ENCODE measurements around the gene GDPGP1.
"Not testable (repeated sequence)": the region's sequence is repeated elsewhere in the genome, so short reads cannot be mapped to it uniquely, and the experiment has no call there.

Gene GDPGP1

GRCh38 chr15:90234096-90234988 is at the start of gene GDPGP1:
Gene GDPGP1, plus strand, starts transcription at chr15:90234209. Its CDS starts 6,700 bp downstream, at chr15:90240909.
- DNase-seq = peak; percentile 13

GRCh38 chr15:90184786-90185704 is 49.0 kb upstream of the GDPGP1 start:
- DNase-seq = peak; percentile 57

GRCh38 chr15:90187257-90187868 is 46.6 kb upstream of the GDPGP1 start:
- DNase-seq = no peak

- DNase-seq = not testable (repeated sequence)
These were observed 45.9 kb upstream of the GDPGP1 start for GRCh38 chr15:90188065-90188464.

GRCh38 chr15:90188914-90189748 is 44.9 kb upstream of the GDPGP1 start:
- no peak for DNase-seq

- DNase-seq = no peak
These were observed 44.1 kb upstream of the GDPGP1 start for GRCh38 chr15:90189781-90190467.

GRCh38 chr15:90190606-90191343 is 43.2 kb upstream of the GDPGP1 start:
- no peak for DNase-seq

GRCh38 chr15:90191344-90191687 is 42.7 kb upstream of the GDPGP1 start:
- no peak for DNase-seq

- peak; percentile 38 for DNase-seq
These were observed 42.1 kb upstream of the GDPGP1 start for GRCh38 chr15:90191794-90192509.

GRCh38 chr15:90192961-90193786 is 40.8 kb upstream of the GDPGP1 start:
- no peak for DNase-seq

- DNase-seq = no peak
These were observed 39.4 kb upstream of the GDPGP1 start for GRCh38 chr15:90194655-90195054.

- DNase-seq = no peak
These were observed 33.4 kb upstream of the GDPGP1 start for GRCh38 chr15:90200534-90201129.

- peak; percentile 68 for DNase-seq
These were observed 32.7 kb upstream of the GDPGP1 start, which contains the start of gene SEMA4B for GRCh38 chr15:90201130-90201943. Gene SEMA4B, plus strand, starts transcription at chr15:90201330. Its CDS starts 249 bp downstream, at chr15:90201579.

GRCh38 chr15:90201944-90202375 is 32.0 kb upstream of the GDPGP1 start:
- DNase-seq = peak; percentile 17

GRCh38 chr15:90202929-90203328 is 31.1 kb upstream of the GDPGP1 start:
- DNase-seq = no peak

- DNase-seq = no peak
These were observed 30.5 kb upstream of the GDPGP1 start for GRCh38 chr15:90203473-90203872.

GRCh38 chr15:90203922-90204321 is 30.1 kb upstream of the GDPGP1 start:
- DNase-seq = no peak
